HG02642 (cell line): ENCODE measurements around the gene GIN1.

Experiments used
- ATAC-seq: cut with Tn5 transposase; IDR thresholded peaks from one replicate; pipeline ENCODE4 v1.9.1; 2021; ENCODE audit warnings: mild to moderate bottlenecking; ENCODE audit not compliant: unreplicated experiment, poor library complexity

Gene GIN1

DNA sequence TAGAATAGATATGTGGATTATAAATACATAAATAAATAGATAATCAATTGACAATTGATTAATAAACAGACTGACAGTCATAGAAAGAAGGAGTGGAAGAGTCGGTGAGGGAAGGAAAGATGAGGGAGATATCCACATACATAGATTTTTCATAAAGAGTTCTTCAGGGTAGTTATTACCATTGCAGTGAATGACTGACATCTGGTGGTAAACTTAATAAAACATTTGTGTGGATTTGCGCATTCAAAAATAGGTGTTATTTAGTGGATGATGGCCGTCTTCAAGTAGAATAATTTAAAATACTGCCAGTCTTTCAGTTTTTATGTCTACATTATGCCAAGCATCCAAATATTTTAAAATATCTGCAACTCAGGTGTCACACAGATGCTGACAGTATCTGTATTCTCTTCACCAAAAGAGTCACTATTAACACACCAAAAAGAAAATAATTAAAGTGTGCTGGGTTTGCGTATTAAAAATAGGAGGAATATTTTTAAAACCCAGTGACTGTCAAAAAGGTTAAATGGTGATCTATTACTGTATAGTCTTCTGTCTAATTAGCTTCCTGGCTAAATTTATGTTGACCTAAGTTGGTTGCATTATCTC is 78.8 kb downstream of the GIN1 start:
- no peak for ATAC-seq

DNA sequence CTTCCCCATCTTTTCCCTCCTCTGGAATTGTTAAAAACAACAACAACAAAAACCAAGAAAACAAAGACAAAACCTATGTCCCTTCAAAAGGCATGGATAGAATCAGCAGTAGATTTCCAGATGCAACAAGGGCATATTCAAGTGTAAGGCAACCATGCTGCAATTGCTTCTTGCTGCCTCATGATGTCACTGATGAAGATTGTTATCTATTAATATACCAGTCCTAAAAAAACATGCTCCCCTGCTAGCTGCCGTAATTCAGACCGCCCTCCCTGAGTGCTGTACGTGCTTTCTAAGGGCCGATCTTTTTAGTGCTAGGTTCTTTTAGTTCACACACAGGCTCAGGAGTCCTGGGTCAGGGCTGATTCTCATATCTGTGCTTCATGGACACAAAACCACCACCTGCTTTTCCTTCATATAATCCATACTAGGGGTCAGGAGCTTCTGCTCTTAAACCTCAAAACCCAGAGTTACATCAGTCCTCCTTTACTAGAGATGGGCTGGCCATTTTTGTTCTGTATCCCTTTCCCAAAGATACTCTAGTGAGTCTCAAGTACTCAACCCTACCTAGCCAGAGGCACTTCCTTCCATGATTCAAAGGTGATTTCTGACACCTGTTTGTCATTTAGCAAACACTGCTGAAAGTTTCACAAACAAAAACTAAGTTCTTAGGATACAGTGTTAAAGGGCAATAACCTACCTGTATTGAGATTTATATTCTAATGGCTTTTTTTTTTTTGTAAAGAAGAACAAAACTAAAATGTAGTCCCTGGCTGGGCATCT is 82.1 kb downstream of the GIN1 start:
- no peak for ATAC-seq

DNA sequence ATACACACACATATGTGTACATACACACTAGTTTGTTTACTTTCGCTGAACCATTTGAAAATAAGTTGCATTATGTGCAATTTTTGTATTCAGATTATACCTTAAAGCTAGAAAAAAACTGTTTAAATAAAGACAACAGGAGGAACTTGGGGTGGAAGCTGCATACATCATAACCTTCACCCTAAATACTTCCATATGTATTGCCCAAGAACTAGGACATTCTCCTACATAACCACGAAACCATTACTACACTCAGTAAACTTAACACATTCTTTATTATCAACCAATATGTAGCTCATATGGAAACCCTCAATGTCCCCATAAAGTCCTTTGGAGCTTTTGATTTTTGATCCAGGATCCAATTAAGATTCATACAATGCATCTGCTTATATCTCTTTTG is 83.3 kb downstream of the GIN1 start:
- no peak for ATAC-seq
